Stomach (tissue), 4 donors: Measurements from ENCODE around the gene NUP85.

Experiments
- CTCF ChIP-seq, 7 experiments: fragments of 450-650 bp in 4 of 7; fragments of 200-600 bp in 3 of 7; sonication (generic) in 3 of 7; IDR thresholded peaks; one replicate each; pipeline ENCODE4 v1.5.1; 2016 to 2019; ENCODE audit warnings: antibody characterized with exemption in 7 of 7, control low read depth in 2 of 7, mild to moderate bottlenecking in 1 of 7
- EP300 ChIP-seq: sonication (generic); formaldehyde crosslinking; IDR thresholded peaks from one replicate; pipeline ENCODE4 v1.6.1; 2017; ENCODE audit warnings: antibody characterized with exemption
- POLR2A ChIP-seq, 4 donors: fragments of 450-650 bp; IDR thresholded peaks; one replicate each; pipeline ENCODE4 v1.6.1; 2016; ENCODE audit warnings: antibody characterized with exemption in 4 of 4, control low read depth in 2 of 4, mild to moderate bottlenecking in 1 of 4, moderate library complexity in 1 of 4

- no peak for TF ChIP-seq CTCF (IDR thresholded peaks at IDR 0.05)
- TF ChIP-seq EP300: no peak
- TF ChIP-seq POLR2A (IDR thresholded peaks at IDR 0.05): no peak
These were observed 67.3 kb downstream of the NUP85 start for GRCh38 chr17:75272848-75273184.
